HG02642 (cell line): ENCODE measurements around the gene PGRMC2.

Source experiments
- ATAC-seq: cut with Tn5 transposase; IDR thresholded peaks from one replicate; pipeline ENCODE4 v1.9.1; 2021; ENCODE audit warnings: mild to moderate bottlenecking; ENCODE audit not compliant: unreplicated experiment, poor library complexity

Gene PGRMC2

DNA sequence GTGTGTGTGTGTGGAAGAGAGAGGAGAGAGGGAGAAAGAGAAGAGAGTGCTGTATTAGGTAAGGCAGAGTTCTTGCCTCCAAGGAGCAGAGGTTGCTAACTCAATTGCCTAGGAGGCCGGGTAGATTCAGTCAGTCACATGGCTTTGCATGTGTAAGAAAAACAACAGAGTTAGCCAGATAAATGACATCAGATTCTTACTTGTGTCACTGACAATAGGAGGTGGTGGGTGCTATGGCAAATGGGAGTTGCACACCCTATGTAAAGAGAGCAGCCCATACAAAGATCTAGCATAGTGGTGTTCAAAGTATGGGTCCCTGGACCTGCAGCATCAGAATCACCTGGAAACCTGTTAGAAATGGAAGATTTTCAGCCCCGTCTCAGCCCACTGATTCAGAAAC is 14.4 kb upstream of the PGRMC2 start:
- ATAC-seq, result no peak

DNA sequence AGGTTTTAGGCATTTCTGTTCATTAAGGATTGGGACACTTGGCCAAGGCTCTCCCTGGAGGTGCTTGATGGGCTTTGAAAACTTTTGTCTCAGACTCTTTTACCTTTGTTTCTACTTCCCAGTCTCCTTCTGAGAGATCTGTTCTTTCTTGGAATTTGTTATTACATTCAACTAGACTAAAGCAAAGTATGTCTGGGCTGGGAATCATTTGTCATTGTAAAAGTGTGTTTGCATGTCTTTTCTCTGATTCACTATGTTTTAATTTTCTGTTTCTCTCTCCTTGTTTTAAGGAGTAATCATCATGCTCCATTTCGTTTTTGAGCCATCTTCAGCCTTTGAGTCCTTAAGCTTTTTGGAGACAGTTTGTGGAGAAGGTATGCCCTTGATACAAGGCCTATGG is 12.2 kb upstream of the PGRMC2 start:
- no peak for ATAC-seq

DNA sequence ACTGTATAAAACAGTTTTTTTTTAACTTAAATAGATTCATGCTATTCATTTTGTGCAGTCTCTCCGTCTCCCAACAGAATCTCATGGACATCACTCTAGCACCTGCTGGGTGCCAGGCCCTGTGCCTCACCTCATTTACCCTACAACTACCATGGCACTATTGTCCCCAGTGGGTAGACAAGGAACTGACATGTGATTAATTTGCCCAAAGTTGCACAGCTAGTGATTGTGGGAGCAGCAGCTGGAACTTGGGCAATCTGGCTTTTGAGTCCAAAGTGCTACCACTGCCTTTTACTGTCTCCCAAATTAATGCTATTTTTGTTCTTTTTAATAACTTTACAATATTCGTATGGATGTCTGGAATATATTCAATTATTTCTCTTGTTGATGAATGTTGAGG is 11.2 kb upstream of the PGRMC2 start:
- ATAC-seq, result peak; percentile 68

DNA sequence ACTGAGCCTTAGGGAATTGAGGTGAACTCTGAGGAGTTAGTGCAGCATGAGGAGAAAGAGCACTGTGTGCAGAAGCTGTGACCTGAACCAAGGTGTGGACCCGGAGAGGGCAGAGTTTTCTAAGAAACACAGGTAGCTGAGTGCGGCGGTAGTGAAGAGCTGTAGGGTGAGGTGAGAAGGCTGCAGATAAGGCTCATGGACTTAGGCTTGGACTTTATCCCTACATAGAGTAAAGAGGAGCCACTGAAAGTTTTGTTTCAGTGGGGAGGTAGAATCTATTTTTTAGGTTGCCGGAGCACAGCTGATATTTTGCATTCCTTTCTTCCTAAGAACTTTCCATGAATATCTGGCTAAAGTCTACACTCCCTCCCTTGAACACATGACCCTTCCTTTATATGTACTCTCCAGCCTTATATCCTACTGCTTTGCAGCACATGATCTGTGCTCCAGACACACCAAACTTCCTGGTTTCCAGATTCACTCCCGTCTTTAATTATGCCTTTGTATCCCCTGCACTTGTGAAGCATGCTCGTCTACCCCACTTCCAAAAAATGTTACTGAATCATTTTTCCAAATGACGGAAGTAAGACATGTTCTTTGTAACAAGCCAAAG is 10.6 kb upstream of the PGRMC2 start:
- no peak for ATAC-seq

DNA sequence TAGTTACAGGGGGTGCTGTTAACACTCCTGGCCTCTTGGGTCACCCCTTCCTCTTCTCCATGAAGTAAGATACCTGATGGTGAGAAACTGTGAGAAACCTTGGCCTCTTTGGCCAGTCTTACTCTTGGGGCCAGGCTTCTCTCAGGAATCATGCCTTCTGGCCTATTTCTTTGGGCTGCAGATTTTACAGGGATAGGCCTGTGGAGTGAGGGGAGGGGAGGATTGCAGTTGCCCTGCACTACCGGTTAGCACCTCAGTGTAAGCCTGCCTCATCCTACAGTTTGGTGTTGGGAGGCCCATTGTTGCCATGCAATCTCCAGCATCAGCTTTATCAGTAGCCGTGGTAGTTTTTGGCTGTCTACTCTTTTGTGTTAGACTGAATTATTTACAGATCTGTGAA is 7.6 kb upstream of the PGRMC2 start:
- no peak for ATAC-seq

DNA sequence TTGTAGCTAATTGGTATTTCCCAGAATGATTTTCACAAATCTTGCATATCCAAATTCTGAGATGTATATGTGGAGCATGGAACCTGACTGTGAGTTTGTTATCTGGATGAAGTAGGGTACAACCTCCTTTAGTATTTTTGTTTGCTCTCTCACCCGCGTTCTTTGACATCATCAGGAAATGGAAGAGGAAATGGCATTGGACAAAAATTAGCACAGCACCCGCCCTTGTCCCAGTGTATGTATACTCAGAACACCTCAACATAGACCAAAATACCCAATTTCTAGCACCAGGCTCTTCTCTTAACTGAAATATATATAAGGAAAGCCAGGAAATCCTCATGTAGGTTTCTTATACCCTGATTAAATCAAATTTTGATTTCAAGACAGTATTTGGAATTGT is 6.9 kb upstream of the PGRMC2 start:
- ATAC-seq, result no peak

DNA sequence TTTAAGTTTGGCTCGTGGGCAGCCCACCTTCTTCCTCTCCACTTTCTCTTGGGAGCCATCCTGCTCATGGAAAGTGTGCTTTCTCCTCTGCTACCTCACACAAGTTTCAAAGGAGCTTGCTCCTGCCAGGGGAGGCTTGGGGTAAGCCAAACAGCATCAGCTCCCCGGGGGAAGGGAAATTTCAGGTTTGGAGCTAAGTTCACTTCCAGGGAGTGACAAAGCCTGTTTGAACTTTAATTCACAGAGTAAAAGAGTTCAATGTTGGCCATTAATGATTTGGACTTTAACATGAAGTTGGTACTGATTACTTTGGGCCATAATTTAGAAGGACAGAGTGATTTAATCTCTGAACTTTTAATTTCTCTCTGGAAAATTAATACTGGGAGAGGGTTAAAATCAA is 4.7 kb upstream of the PGRMC2 start:
- ATAC-seq, result no peak

DNA sequence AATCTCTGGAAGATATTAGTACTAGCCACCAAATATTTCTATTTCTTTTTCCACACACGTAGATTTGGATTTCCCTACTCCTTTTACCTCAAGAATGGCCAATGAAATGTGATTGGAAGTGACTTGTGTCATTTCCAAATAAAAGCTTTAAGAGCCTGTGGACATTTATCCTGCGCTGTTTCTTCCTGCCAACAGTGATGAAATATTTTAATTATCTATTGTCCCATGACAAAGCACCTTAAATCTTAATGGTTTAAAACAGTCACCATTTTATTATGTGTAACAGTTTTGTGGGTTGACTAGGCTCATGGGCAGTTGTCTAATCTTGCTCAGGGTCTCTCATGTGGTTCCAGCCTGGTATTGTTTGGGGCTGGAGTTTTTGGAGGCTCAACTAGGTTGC is 3.5 kb upstream of the PGRMC2 start:
- ATAC-seq, result no peak

DNA sequence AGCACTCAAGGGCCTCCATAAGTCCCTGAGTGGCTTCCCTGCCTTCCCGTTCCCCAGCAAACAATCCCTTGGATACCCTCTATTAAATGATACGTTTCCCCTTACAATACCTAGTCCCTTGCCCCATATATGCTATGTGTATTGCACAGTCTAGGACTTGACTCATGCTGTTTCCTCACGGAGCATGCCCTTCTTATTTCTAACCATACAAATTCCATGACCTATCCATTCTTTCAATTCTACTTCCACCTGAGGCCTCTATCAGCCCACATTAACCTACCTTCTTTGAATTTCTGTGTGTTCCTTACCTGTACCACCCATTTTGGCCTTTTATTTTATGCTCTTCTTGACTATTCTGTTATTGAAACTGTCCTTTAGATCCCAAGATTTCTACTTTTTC is 2.9 kb upstream of the PGRMC2 start:
- ATAC-seq, result no peak

DNA sequence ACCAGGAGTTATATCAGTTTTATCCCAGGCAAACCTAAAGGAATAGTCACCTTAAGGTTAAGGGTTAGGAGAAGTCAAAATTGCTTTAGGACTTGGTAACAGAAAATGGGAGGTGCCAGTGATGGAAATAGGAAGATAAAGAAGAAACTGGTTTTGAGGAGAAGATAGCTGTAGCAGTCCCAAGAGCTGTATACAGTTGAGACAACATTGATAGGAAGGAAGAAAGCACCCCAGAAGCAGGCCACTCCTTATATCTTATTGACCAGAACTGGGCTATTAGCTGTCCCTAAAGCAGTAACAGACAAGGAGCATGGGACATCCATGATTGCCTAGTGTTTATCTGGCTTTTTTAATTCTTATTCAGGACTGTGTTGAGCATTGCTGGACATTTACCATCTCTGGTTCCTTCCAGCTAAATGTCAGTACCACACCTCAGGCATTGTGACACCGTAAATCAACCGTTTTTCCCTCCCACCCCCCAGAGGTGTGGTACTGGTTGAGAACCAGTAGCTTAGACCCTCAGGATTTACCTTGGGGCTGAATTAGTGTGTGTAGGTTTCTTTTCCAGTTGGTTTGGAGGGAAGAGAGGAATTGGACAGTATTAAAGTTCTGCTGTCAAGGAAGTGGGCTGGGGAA is 2.0 kb upstream of the PGRMC2 start:
- ATAC-seq, result no peak

DNA sequence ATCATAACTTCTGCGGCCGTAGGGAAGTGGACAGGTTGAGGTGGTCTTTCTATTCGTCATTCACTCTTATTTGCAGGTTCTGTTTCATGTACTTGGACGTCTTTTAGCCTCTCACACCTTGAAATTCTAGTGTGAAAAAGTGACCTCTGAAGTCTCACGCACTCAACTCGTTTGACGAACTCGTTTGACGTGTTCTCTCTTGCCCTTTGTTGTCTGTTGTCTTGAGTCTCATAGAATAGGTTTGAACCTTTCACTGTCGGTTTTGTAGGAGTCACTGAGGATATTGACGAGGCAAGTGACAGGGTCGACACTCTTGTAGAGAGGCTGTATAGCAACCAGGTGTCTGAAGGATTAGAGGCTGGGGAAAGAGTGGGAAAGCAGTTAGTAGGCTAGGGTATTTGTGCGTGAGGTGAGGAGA is 1.1 kb upstream of the PGRMC2 start:
- no peak for ATAC-seq

DNA sequence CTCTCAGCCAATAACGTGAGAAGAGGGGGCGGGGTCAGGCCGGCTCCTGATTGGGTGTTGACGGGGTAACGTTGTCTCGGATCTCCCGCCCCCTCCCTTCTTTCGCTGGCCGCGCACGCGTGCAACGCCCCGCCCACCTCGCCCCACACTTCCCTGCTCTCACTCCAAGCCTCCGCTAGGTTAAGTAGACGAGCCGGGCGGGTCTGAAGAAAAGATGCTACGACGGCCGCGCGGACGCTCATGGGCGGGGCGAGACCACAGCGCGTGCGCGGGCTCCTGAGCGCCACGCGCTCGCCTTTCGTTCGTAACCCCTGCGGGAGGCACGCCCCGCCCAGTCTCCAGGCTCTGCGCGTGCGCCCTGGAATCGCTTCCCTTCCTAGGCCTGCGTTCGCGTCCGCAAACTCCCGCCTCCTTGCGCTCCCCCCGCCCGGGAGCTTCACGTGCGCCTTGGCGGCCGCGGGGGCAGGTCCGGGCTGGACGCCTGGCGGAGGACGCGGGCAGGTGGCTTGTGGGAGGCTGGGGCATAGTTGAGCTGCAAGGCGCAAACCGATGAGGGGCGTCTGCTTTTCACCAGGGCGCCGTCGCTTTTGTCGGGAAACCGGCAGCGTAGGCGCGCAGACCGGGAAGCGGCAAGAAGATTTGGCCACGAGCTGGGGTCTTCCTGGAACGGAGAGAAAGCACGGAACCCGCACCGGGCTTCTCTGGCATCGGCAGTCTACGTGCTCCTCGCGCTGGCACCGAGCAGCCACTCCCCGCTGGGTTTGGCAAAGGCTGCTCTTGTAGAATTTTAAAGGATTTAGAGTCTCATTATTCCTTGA is 467 bp upstream of the PGRMC2 start:
- ATAC-seq, result peak; percentile 84

DNA sequence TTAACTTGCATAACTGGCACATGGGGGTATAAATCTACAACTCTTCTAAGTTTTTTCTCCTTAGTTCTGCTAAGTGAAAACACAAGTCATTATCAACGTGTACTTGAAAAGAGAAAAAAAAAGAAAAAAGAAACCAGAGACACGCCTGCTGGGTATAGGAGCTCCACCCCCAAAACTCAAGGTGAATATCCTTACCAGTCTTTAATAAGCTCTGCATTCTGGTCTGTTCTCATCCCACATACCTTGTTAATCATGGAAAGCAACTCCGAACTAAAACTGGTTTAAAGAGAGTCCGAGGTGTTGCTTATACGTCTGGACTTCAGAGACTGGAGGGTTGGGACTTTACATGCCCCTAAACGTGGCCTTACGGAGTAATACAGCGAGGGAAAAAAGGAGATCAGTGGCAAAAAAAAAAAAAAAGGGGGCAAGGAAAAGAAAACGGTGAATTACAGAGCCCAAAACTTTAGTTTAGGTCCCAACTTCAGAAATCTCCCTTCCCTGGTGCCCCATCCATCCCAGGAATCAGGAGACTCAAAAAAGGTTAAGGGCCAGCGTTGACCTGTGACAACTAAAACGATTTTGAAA is 1.0 kb downstream of the PGRMC2 start:
- ATAC-seq, result peak; percentile 14

DNA sequence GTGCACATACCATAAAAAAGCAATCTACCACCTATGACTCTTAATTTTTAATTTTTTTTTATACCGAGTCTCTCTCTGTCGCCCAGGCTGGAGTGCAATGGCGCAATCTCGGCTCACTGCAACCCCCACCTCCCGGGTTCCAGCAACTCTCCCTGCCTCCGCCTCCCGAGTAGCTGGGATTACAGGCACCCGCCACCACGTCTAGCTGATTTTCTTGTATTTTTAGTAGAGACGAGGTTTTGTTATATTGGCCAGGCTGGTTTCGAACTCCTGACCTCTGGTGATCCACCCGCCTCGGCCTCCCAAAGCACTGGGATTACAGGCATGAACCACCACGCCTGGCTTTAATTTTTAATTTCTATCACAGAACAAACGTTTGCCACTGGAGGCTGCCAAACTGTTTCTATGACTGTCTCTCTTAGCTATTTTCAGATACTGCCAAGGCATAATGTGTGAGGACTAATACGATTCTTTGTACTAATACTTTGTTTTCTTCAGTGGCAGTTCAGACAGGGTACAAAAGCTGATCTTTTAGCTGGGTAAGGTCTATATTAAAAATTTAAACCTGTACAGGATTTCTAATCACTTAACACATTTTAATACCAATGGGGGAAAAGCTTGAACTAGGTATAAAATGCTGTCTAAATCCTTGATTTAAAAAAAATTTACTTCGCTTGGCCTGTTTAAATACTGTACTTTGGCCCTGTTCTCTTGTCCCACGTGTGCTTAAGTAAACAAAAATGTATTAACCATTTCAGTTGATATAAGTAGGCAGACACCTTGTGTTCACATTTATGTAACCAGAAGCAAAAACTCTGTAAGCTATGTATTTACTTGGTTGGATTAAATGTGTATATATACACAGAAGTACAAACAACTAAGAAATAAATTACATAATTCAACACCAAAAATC is 2.3 kb downstream of the PGRMC2 start:
- ATAC-seq, result no peak

DNA sequence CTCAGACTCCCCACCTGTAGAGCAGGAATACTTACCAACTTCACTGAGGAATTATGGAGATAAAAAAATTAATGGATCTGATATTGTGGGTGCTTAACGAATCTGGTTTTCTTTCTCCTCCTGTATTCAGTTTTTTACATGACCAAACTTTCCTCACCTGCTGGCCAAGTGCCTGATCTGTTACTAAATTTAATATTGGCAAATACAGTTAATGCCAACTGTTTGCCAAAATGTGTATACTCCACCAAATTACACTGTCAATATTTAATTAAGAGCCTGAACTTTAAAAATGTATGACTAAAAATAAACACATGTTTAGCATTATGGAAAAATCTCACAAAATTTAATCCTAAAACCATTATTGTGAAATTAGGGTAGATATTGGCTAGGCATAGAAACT is 3.3 kb downstream of the PGRMC2 start:
- ATAC-seq, result no peak

DNA sequence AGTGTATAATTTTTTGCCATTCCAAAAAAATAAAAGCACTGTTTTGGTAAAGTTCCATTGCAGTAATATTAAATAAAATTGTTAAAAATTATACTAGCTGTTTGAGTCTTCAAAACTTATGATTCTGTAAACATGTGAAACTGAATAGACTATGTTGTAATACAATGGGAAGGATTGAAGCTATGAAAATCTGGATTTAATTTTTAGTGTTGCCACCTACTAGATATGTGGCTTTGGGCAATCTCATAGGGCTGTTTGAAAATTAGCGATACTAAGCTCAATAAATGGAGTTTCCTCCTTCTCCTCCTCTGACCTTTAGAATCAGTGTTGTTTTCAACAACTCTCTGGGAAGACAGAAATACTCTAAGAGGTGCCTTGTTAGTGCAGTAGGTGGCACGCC is 4.5 kb downstream of the PGRMC2 start:
- ATAC-seq, result no peak

DNA sequence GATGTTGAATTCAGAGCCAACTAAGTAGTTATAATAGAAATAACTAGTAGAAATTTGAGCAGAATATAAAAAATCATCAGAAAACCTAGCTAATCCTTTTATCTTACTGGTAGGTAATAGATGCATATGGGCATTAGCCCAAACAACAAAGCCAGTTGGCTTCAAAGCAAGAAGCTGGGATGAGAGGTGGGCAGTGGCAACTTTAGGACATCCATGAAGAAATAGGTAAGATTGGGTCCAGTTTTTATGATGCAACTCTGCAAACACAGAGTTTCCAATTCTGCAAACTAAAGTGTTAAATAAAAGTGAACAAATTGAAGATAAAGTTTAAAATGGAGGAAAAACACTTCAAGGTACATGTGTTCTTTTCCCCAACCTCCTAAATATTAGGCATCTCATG is 5.1 kb downstream of the PGRMC2 start:
- ATAC-seq, result no peak

DNA sequence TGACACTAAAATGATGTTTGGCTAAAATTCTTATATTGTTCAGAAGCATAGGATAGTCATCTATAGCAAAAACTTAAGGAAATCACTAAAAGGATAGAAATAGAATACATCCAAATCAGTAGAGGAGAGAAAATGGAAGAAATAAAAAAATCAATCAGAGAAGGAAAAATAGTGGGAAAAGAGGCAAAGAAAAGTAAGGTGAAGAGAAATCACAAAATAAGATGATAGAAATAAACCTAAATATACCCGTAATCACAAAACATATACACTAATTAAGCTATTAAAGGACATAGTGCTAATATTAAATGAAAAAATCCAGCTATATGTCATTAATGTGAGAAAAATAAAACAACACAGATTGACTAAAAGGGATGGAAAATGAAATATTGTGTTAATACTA is 6.3 kb downstream of the PGRMC2 start:
- ATAC-seq, result no peak

DNA sequence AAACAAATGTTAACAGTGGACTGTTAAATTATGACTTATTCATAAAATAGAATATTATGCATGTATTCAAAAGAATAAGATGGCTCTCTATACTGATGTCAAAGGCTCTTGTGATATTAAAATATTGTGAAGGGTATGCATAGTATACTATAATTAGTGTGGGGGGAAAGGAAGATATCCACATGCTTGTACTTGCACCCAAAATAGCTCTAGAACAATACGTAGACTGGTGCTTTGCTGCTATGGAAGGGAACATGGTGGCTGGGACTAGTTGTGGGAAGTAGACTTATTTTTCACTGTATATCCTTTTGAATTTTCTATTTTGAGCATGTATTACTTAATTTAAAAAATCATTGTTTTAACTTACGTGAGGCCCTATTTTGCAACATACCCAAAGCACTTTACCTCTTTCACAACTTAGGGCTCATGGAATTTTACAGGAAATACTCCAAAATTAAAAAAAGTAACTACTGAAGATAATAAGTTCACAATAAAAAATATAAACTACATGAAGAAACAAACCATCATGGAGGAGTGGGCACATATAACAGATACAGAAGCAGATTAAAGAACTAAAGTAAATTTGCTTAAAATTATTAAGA is 7.9 kb downstream of the PGRMC2 start:
- no peak for ATAC-seq

DNA sequence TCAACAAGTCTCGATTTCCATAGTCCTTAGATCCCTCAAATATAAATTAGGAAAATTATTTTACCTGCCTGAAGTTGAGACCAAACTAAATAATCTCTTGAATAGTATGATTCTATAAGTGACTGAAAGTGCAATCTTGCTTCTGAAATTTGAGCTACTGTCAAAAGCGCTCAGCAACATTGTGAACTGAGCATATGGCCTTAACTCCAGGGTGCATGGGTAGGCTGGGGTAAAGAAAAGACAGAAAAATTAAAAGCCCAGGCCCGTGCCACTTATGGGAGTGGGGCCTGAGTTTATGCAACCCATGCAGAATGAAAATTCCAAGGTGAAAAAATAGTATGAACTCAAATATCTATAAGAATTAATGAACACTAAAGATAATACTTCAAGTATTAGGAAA is 9.8 kb downstream of the PGRMC2 start:
- ATAC-seq, result no peak
